Stimulated activated CD4-positive, alpha-beta T cell treated with anti-CD3 and anti-CD28 coated beads, TNF-alpha, amount 100 ng/mL, for 1 hour (primary cell): ENCODE data around the gene RTN4RL1.

Experiments used
- DNase-seq, 3 donors: peaks; one replicate each; pipeline ENCODE4 v3.0.0-alpha.2; 2020; ENCODE audit warnings: low read depth in 3 of 3, low spot score in 1 of 3

The RTN4RL1 gene

GRCh38 chr17:2059547-2060384, 34.6 kb upstream of the RTN4RL1 start:
- no peak for DNase-seq

GRCh38 chr17:2058586-2059546, 33.7 kb upstream of the RTN4RL1 start:
- peak in 1 of 3 donors; percentile 59 for DNase-seq

DNA sequence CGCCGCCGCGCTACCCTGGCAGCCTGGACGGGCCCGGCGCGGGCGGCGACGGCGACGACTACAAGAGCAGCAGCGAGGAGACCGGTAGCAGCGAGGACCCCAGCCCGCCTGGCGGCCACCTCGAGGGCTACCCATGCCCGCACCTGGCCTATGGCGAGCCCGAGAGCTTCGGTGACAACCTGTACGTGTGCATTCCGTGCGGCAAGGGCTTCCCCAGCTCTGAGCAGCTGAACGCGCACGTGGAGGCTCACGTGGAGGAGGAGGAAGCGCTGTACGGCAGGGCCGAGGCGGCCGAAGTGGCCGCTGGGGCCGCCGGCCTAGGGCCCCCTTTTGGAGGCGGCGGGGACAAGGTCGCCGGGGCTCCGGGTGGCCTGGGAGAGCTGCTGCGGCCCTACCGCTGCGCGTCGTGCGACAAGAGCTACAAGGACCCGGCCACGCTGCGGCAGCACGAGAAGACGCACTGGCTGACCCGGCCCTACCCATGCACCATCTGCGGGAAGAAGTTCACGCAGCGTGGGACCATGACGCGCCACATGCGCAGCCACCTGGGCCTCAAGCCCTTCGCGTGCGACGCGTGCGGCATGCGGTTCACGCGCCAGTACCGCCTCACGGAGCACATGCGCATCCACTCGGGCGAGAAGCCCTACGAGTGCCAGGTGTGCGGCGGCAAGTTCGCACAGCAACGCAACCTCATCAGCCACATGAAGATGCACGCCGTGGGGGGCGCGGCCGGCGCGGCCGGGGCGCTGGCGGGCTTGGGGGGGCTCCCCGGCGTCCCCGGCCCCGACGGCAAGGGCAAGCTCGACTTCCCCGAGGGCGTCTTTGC, 32.8 kb upstream of the RTN4RL1 start:
- no peak for DNase-seq

DNA sequence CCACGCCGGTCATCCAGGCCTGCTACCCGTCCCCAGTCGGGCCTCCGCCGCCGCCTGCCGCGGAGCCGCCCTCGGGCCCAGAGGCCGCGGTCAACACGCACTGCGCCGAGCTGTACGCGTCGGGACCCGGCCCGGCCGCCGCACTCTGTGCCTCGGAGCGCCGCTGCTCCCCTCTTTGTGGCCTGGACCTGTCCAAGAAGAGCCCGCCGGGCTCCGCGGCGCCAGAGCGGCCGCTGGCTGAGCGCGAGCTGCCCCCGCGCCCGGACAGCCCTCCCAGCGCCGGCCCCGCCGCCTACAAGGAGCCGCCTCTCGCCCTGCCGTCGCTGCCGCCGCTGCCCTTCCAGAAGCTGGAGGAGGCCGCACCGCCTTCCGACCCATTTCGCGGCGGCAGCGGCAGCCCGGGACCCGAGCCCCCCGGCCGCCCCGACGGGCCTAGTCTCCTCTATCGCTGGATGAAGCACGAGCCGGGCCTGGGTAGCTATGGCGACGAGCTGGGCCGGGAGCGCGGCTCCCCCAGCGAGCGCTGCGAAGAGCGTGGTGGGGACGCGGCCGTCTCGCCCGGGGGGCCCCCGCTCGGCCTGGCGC, 32.1 kb upstream of the RTN4RL1 start:
- DNase-seq: no peak

DNA sequence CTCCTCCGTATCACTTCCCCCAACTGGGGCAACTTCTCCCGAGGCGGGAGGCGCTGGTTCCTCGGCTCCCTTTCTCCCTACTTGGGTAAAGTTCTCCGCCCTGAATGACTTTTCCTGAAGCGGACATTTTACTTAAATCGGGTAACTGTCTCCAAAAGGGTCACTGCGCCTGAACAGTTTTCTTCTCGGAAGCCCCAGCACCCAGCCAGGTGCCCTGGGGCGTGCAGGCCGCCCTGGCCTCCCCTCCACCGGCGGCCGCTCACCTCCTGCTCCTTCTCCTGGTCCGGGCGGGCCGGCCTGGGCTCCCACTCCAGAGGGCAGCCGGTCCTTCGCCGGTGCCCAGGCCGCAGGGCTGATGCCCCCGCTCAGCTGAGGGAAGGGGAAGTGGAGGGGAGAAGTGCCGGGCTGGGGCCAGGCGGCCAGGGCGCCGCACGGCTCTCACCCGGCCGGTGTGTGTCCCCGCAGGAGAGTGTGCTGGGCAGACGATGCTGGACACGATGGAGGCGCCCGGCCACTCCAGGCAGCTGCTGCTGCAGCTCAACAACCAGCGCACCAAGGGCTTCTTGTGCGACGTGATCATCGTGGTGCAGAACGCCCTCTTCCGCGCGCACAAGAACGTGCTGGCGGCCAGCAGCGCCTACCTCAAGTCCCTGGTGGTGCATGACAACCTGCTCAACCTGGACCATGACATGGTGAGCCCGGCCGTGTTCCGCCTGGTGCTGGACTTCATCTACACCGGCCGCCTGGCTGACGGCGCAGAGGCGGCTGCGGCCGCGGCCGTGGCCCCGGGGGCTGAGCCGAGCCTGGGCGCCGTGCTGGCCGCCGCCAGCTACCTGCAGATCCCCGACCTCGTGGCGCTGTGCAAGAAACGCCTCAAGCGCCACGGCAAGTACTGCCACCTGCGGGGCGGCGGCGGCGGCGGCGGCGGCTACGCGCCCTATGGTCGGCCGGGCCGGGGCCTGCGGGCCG, 31.4 kb upstream of the RTN4RL1 start:
- no peak for DNase-seq

DNA sequence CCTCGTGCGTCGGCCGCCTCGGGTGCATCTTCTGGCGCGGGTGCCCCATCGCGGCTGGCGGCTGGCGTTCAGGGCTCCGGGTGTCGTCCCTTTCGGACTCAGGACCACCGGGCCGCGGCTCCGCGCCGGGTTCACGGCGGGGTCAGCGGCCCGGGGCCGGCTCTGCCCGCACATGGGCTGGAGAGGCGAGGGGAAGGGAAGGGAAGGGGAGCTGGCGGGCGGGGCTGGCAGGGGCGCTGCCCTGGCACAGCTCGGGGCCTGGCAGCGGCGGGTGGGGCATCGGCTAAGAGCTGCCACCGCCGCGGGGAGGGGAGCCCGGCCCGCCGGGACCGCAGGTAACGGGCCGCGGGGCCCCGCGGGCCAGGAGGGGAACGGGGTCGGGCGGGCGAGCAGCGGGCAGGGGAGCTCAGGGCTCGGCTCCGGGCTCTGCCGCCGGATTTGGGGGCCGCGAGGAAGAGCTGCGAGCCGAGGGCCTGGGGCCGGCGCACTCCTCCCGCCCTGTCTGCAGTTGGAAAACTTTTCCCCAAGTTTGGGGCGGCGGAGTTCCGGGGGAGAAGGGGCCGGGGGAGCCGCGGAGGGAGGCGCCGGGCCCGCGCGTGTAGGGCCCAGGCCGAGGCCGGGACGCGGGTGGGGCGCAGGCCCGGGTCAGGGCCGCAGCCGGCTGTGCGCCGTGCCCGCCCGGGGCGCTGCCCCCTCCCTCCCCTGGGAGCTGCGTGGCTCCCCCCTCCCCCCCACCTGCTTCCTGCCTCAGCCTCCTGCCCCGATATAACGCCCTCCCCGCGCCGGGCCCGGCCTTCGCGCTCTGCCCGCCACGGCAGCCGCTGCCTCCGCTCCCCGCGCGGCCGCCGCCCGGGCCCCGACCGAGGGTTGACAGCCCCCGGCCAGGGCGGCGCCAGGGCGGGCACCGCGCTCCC, 30.4 kb upstream of the RTN4RL1 start:
- no peak for DNase-seq

DNA sequence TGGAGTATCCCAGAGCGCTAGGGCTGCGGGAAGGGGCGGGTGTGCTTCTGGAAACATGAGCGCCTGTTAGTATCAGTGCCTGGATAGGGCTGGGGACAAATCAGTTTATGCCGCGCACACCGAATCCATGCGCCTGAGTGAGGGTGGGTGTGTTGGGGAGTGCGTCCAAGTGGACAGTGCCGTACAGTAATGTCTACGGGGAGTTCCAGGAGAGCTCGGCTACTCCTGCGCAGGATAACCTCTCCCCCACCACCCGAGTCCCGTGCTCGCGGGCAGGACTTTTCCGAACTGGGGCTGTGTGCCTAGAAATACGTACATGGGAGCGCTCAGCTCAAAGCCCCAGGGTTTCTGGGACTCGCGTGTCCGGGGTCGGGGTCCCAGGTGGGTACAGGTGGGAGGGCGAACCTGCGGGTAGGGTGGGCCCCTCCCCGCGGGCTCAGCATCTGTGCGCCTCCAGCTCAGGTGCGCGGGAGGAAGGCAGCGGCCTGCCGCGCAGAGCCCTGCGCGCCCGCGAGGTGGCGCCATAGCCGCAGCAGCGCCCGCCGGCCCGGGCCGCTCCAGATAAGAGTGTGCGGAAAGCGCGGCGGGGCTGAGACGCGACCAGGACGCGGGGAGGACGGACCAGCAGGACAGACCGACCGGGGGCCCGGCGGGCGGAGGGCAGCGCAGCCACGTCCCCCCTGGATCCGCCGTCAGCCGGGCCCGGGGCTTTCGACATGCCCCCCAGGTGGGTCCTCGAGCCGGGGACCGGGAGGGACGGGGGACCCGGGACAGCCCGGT, 29.6 kb upstream of the RTN4RL1 start, which contains the start of gene HIC1:
TSS of gene HIC1 (plus strand) at position 592 of the 780 bp plus-strand sequence. CDS start 1,588 bp downstream, outside the sequence.
- peak in 2 of 3 donors; percentile 65 to 71 for DNase-seq

- DNase-seq: no peak
Measured at GRCh38 chr17:2054262-2054511, 29.1 kb upstream of the RTN4RL1 start.

GRCh38 chr17:2053380-2054261, 28.5 kb upstream of the RTN4RL1 start:
- DNase-seq: peak in 2 of 3 donors; percentile 54 to 72

DNA sequence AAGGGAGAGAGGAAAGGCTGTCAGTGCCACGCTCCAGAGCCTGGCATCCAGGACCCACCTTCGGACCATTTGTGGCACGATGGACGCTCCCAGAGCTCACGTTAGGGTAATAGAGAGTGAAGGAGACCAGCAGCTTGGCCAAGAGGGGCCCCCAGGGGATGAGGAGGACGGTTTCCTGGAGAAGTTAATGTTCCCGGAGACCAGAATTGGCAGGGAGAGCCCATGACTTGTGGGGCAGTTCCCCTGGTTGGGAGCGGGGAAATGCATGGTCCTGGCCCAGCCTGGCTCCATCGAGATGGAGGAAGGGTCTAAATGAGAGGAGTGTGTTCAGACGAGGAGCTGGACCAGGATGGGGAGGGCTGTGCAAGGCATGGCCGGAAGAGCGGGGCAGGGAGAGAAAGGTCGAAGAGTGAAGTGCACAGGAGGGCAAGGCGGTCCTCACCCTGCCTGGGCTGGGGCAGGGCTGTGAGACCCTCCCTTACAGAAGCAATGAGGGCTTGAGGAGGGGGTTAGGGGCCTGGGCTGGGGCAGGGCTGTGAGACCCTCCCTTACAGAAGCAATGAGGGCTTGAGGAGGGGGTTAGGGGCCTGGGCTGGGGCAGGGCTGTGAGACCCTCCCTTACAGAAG, 26.9 kb upstream of the RTN4RL1 start:
- DNase-seq: no peak

GRCh38 chr17:2051061-2051932, 26.2 kb upstream of the RTN4RL1 start:
- no peak for DNase-seq

DNA sequence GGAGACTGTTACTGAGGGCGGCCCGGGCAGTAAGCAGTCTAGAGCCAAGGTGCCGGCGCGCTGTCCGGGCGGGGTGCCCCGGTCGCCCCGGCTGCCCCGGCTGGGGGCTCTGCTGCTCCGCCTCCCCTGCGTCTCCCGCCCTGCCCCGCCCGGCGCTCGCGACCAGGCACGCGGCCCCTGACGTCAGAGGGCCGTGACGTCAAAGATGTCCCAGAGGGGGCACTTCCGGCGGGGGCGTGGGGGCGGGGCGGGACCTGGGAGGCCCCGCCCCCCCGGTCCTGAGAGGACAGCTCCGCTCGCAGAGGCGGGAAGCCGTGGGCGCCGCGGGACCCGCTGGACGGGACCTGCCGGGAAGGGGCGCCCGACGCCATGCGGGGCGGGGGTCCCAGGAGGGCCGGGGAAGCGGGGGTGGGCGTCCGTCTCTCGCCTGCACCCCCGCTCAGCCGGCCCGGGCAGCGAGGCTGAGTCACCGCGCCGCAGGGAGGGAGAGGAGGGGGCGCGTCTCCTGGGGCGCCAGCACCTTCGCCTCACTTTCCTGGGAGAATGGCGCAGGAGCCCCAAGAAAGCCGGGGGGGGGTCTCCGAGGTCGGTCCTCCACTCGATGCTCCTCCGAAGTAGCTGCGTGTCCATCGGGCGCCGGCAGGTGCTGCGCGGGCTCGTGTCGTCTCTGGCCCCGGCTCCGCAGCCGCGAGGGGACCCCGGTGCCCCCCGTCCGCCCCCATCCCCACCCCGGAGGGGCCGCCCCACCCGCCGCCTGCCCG, 25.3 kb upstream of the RTN4RL1 start:
- peak in 2 of 3 donors; percentile 43 to 61 for DNase-seq

- DNase-seq: peak; percentile 78 to 89 (median 87)
Measured at GRCh38 chr17:2049333-2050299, 24.5 kb upstream of the RTN4RL1 start.
